Fibroblast of skin of left quadriceps (primary cell): ENCODE measurements around the gene NCS1.

ENCODE experiments used
- DNase-seq, 2 experiments: peaks; one replicate each; pipeline ENCODE4 v3.0.0-alpha.2; 2013; ENCODE audit warnings: low read depth in 2 of 2

Gene NCS1

DNA sequence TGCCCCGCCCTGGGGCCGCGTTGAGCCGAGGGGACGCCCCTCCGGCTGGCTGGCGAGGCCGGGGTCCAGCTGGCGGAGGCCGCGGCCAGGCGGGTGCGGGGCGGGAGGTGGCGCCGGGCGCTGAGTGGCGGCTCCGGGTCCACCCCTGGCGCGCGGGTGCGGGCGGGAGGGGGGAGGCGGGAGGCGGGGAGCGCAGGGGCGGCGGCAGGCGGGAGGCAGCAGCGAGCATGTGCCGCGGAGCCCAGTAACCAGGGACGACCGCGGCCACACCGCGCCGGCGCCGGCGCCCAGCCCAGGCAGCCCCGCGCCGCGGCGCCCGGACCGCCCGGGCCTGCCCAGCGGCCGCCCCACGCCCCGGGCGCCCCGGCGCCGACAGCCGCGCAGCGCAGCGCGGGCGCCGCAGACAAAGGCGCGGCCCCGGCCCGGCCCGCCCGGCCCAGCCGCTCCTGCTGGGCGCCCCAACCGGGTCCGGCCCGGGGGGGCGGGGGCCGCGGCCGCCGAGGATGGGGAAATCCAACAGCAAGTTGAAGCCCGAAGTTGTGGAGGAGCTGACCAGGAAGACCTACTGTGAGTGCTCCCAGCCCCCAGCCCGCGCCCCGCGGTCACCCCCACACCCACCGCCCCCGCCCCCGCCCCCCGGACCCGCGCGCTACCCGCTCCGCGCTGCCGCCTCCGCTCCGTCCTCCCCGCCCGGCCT is at the start of gene NCS1:
Gene NCS1 (plus strand): TSS at position 244 of the 697 bp plus-strand sequence. CDS start 260 bp downstream, at position 504.
- peak; percentile 24 to 35 for DNase-seq

DNA sequence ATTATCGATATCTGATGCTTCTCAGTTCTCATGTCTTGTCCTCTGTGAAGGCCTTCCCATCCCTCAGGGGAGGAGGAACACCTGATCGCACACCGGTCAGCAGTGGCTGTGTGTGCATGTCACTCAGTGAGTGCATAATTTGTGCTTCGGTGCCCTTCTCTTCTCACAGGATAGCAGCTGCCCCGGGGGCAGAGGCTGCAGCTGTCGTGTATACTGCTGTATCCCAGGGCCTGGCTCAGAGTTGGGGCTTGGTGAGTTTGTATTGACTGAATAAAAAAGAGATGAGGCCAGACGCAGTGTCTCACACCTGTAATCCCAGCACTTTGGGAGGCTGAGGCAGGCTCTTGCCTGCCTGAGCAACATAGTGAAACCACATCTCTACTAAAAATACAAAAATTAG is 49.7 kb upstream of the NCS1 start:
- DNase-seq = no peak

DNA sequence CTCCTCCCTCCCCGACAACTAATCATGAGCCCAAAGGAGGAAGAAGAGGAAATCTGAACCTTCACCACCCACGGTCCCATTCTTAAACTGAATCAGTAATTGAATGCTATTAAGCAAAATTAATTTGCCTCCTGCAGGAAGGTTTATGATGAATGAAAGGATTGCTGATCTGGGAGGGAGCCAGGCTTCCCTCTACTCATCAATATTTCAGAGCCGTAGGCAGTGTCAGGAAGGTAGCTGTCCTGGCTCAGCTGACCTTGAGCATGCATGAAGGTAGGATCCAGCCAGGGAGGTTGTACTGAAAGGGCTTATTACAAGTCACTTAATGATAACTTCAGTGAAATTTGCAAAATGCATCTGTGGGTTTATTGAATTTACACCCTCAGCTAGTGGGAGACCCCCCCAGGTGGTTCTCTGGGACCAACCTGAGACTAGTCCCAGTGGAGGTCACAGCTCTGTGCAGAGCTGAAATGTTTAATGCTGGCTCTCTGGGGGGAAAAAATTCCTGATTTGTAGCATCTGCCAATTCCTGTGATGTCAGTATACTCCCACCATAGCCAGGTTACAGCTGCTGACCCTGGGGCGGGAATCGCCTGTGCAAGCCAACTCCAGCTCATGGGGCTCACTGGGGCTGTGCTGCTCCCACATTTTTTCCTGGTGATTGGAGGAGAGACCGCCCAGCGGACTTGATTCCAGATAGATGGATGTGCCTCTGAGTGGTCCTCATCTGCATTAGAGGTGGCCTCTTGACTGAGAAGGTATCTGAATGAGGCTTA is 47.9 kb upstream of the NCS1 start:
- no peak for DNase-seq

- no peak for DNase-seq
Measured at GRCh38 chr9:130126721-130127433, 45.3 kb upstream of the NCS1 start.

DNA sequence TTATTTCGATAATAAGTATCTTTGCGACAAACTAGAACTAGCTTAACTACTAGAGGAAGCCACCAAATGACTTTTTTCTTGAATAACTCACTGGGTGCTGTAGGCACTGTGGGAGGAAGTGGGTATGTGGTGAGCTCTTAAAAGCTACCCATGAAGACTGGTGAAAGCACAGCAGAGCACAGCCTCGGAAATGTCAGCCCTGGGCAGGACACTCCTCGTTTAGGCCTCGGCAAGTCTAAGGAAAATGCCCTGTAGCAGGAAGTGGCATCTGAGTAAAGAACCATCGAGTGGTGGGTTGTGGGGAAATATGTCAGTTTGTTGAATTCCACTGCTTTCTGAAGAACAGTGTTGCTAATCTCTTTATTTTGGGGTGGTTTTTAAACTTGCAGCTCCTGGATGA is 44.0 kb upstream of the NCS1 start:
- no peak for DNase-seq

- DNase-seq = peak; percentile 65 to 66
Measured at GRCh38 chr9:130128733-130129431, 43.3 kb upstream of the NCS1 start.

DNA sequence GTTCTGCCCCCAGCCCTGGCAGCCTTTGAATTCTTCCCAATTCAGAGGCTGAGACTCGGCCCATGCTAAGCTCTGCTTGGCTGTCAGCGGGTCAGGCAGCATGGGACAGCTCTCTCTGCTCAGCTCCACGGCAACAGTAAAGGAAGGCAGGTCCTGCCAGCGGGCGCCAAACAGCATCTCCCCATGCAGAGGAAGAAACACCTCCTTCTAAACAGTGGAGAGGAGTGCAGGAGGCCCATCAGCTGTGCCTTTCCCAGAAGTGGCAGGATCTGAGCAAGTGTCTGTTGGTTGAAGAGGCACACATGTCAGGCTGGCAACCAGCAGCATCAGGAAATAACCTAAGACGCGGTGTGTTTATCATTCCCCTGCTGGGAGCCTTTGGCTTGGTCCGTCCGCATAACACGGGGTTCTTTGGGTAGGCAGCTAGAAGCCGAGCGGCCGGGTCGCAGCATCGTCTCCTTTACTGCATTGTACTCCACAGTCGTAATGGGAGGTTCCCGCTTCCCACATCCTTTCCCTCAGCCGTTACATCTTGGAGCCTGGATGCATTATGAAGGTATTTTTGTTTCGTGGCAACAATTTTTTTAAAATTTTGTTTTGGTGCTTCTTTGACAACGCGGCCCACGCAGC is 42.7 kb upstream of the NCS1 start:
- no peak for DNase-seq

GRCh38 chr9:130132746-130133145 is 39.5 kb upstream of the NCS1 start:
- DNase-seq = no peak

GRCh38 chr9:130137081-130137640 is 35.0 kb upstream of the NCS1 start:
- no peak for DNase-seq

DNA sequence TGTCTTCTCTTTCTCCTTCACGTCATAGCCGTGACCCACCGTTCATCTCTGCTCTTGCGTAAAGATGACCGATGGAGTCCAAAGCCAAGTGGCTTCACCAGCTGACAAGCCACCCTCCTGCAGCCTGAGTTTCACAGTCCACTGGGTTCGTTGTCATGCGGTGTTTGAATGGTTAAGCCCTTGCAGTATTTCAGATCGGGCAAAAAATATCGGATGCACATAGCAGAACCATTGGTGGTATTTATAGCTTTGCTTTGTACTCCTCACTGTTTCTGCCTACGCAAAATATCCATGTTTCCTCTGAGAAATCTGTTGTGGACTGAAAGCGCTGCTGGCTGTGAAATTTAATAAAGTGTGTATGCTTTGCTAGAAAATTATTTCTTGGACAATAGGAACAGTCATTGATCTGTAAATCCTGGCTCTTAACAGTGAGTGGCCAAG is 34.5 kb upstream of the NCS1 start:
- DNase-seq = no peak

DNA sequence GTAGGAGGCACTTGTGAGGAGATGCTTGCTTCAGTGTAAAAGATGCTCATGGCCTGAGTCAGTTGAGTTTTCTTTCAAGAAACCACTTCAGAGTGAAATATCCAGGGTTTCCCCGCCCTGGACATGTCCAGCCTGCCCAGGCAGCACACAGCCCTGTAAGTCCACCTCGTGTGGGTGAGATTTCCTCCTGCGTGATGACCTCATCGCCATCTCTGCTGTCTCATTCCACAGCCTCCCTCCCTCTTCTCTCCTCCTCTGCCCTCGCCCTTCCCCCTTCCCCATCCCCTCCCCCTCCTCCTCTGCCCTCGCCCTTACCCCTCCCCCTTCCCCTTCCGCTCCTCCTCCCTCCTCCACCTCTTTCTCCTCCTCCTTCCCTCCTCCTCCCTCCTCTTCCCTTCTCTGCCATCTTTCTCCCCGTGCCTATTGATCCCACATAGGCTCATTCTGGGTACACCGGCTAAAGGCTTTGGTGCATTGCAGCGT is 34.0 kb upstream of the NCS1 start:
- peak; percentile 57 to 63 for DNase-seq

DNA sequence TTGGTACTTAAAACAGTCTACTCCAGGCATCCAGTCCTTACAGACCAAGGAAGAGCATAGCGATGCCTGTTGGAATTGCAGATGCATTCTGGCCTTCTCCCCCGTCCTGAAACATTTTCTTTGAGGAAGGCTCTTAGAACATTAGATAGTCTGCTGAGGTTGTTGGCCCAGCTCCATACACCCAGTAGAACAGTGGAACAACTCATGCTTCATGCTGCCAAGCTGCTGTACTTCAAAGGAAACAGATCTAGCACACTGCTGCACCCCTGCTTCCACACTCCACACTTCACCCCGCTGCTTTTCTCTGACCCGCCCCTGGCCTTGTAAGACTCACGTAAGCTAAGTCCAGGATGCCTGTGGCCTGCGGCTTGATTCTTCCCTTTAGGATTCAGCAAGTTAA is 33.4 kb upstream of the NCS1 start:
- peak; percentile 75 to 79 for DNase-seq

GRCh38 chr9:130139251-130139650 is 33.0 kb upstream of the NCS1 start:
- DNase-seq = no peak

DNA sequence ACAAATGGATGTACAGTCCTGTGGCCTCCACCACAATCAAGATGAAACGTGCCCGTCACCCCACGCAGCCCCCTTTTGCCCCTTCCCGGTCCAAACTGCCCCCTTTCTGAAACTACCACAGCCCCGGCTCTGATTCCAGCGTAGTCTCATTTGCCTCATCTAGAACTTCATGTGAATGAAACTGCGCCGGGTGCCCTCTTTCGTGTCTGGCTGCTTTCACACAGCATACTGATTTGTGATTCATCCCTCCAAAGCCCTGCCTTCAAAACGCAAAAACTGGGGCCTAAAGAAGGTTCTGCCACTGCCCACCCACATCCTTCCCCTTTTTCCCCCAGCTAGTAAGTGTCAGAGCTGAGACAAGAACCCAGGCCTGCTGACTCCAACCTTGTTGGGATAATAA is 31.5 kb upstream of the NCS1 start:
- DNase-seq = no peak

DNA sequence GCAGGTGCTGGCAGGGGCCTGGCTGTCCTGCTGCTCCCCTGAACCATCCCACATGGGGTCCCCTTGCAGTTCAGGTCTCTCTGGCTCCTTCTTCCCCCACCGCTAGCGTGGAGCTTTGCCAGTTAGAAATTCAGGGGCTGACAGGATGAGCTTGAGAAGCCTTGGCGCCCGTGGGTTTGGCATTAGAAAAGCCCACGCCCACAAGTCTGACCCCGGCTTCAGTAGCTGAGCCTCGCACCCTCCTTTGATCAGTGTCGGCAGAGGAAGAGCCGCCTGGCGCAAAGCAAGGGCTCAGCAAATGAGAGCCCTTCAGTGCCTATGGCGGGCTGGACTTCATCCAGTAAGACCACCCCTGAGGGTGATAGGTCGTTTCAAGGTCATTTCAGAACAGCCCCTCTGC is 30.1 kb upstream of the NCS1 start:
- no peak for DNase-seq

GRCh38 chr9:130142641-130143040 is 29.6 kb upstream of the NCS1 start:
- no peak for DNase-seq

- DNase-seq = no peak
Measured at GRCh38 chr9:130143279-130143893, 28.8 kb upstream of the NCS1 start.

GRCh38 chr9:130143958-130144366 is 28.2 kb upstream of the NCS1 start:
- DNase-seq = no peak

DNA sequence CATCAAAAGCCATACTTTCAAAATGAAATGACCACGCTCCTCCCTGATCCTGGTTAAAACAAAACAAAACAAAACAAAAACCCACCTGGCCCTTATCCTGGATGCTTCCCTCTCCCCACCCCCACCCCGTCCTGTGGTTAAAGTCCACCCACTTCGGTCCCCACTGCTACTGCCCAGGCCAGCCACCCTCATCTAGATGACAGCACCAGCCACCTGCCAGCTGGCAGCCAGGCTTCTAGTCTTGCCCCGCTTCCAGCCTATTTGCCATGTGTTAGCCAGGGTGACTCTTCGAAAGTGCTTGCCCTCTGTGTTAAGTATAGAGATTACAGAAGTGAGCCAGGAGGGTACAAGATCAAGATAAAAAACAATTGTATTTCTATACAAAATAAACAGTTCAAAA is 27.5 kb upstream of the NCS1 start:
- DNase-seq = no peak

GRCh38 chr9:130145658-130146057 is 26.5 kb upstream of the NCS1 start:
- no peak for DNase-seq

- no peak for DNase-seq
Measured at GRCh38 chr9:130147198-130147597, 25.0 kb upstream of the NCS1 start.
